Pancreas (tissue), 10 donors: Measurements from ENCODE around the gene TSPOAP1. TPM values are rescaled to one million over a fixed set of nuclear protein-coding genes. Genes with fewer than 3 reads are reported as not detected.

Experiments used
- ATAC-seq, 4 donors: fragments of 200-7000 bp; cut with Tn5 transposase; one replicate each; pipeline versions ENCODE4 v1.8.0 to v1.9.1; 2020; ENCODE audit warnings: mild to moderate bottlenecking in 4 of 4, moderate library complexity in 4 of 4
- DNase-seq, 6 donors: peaks; one replicate each; pipeline ENCODE4 v3.0.0-alpha.2; 2020
- FAIRE-seq: peaks from 2 replicates; lab custom pipeline; 2012; peaks lifted over from hg19 to GRCh38; lab: Jason Lieb, UNC
- H3K27ac ChIP-seq, 4 donors: fragments of 200-600 bp; sonication (generic); 1 replicate in 3 of 4; 2 replicates in 1 of 4; pipeline versions ENCODE4 v1.5.0 to v1.8.0; 2020
- H3K27me3 ChIP-seq, 4 donors: fragments of 200-600 bp; one replicate each; pipeline ENCODE4 v1.8.0; 2021
- H3K36me3 ChIP-seq, 3 donors: fragments of 200-600 bp; sonication (generic) in 1 of 3; one replicate each; pipeline versions ENCODE4 v1.5.0 to v1.8.0; 2020 to 2021
- H3K4me1 ChIP-seq, 3 donors: fragments of 200-600 bp; one replicate each; pipeline ENCODE4 v1.8.0; 2021
- H3K4me3 ChIP-seq, 4 donors: fragments of 200-600 bp; sonication (generic) in 2 of 4; one replicate each; pipeline versions ENCODE4 v1.5.0 to v1.8.0; 2020 to 2021
- H3K9me3 ChIP-seq, 4 donors: fragments of 200-600 bp; one replicate each; pipeline ENCODE4 v1.8.0; 2021
- CTCF ChIP-seq, 4 donors: fragments of 200-600 bp; sonication (generic) in 3 of 4; IDR thresholded peaks; one replicate each; pipeline versions ENCODE4 v1.5.0 to v1.8.0; 2021; ENCODE audit warnings: antibody characterized with exemption in 4 of 4
- WGBS, 2 donors: extraction: QIAGEN DNeasy Blood & Tissue Kit; methylation state at CpG; one replicate each; pipeline ENCODE4 v1.1.7; 2013; 5-methylcytosine and 5-hydroxymethylcytosine counted together
- intact Hi-C, 3 donors: fragments of 100-400 bp; cut with DNase I; formaldehyde crosslinking; loops; one replicate each; pipeline versions ENCODE4 v1.11.1 to v1.14.2; 2022
- polyA plus RNA-seq, 2 donors: library from polyadenylated mRNA; stranded (reverse); fragments of 200-250 nt; gene quantifications; one replicate each; pipeline ENCODE4 v1.2.3, GENCODE V29; 2013
- total RNA-seq, 6 donors: library from RNA; stranded (reverse); fragmentation: NEBNext Ultra II Directional in 4 of 6; extraction: Animal tissue kit (Norgen Biotek cat#: 25700) in 4 of 6; gene quantifications; one replicate each; pipeline versions ENCODE4 v1.2.1 to v1.2.4, GENCODE V29; 2021 to 2023
- donor health status: healthy with polysubstance abuse.
- donor health status: DM: no; HTN: no; CAD: no; lungs with moderate emphysema.
- donor health status: DM: no; HTN: no; CAD: no.
- donor health status: control.
- donor health status: control.
- donor health status: Bipolar disorder and iron deficiency.
- donor health status: DM: yes; HTN: yes; CAD: no.
- donor health status: DM: no; HTN: no; CAD: no.
- donor health status: DM: no; HTN: no; CAD: no.
- donor health status: DM: yes; HTN: yes; CAD: no.

Gene TSPOAP1
- total and polyA plus RNA-seq, 8 donors: 7.0 to 90.2 (median 14.8) TPM

- FAIRE-seq (no peak), DNase-seq (peak in 2 of 6 donors; percentile 45 to 65), ATAC-seq (no peak)
- H3K36me3 ChIP-seq: no peaks in the 10 kb centered on the region
- H3K4me3 ChIP-seq: no peak overlapping the region
- H3K27ac ChIP-seq: no peak overlapping the region
- TF ChIP-seq CTCF (IDR thresholded peaks at IDR 0.05): no peak
- no peaks in the 10 kb centered on the region for H3K4me1 ChIP-seq
- intact Hi-C loops: no loop called here
- H3K9me3 ChIP-seq: no peaks in the 10 kb centered on the region
- H3K27me3 ChIP-seq: no peaks in the 10 kb centered on the region
- WGBS, 2 donors: 89 to 94% methylated on average over 21 to 23 of the region's 23 CpGs
Observed at GRCh38 chr17:58312021-58312630, 16.5 kb downstream of the TSPOAP1 start.

GRCh38 chr17:58311429-58311894, 17.1 kb downstream of the TSPOAP1 start:
- ATAC-seq (no peak), DNase-seq (peak in 1 of 6 donors; percentile 30), FAIRE-seq (no peak)
- WGBS, 2 donors: 85 to 89% methylated on average over 9 of the region's 9 CpGs
- no peaks in the 10 kb centered on the region for H3K36me3 ChIP-seq
- no peak overlapping the region for H3K4me3 ChIP-seq
- H3K27ac ChIP-seq: no peak overlapping the region
- no peaks in the 10 kb centered on the region for H3K27me3 ChIP-seq
- intact Hi-C loops: no loop called here
- no peak for TF ChIP-seq CTCF (IDR thresholded peaks at IDR 0.05)
- H3K4me1 ChIP-seq: no peaks in the 10 kb centered on the region
- H3K9me3 ChIP-seq: no peaks in the 10 kb centered on the region

- no peaks in the 10 kb centered on the region for H3K4me1 ChIP-seq
- no peaks in the 10 kb centered on the region for H3K9me3 ChIP-seq
- DNase-seq (peak in 2 of 6 donors; percentile 50 to 60), FAIRE-seq (no peak), ATAC-seq (no peak)
- 85 to 89% methylated on average over 23 of the region's 23 CpGs for whole genome bisulfite sequencing, 2 donors
- no peaks in the 10 kb centered on the region for H3K27me3 ChIP-seq
- TF ChIP-seq CTCF (IDR thresholded peaks at IDR 0.05): no peak
- H3K36me3 ChIP-seq: no peaks in the 10 kb centered on the region
- H3K4me3 ChIP-seq: no peak overlapping the region
- intact Hi-C loops: no loop called here
- H3K27ac ChIP-seq: no peak overlapping the region
Observed at GRCh38 chr17:58310511-58311428, 17.8 kb downstream of the TSPOAP1 start.

GRCh38 chr17:58309918-58310259, 18.7 kb downstream of the TSPOAP1 start:
- H3K4me1 ChIP-seq: no peaks in the 10 kb centered on the region
- intact Hi-C loops: loop anchor here in 2 of 3 donors (5.0 to 10.0 kb wide), 2 partner anchors 135 to 137 kb away; no protein-coding TSS in a partner anchor
- no peaks in the 10 kb centered on the region for H3K27me3 ChIP-seq
- H3K36me3 ChIP-seq: no peaks in the 10 kb centered on the region
- H3K9me3 ChIP-seq: no peaks in the 10 kb centered on the region
- no peak for TF ChIP-seq CTCF (IDR thresholded peaks at IDR 0.05)
- WGBS, 2 donors: 79 to 80% methylated on average over 5 of the region's 5 CpGs
- no peak for FAIRE-seq
- H3K4me3 ChIP-seq: no peak overlapping the region
- no peak for DNase-seq
- no peak overlapping the region for H3K27ac ChIP-seq
- no peak for ATAC-seq
